HG03460 (cell line): ENCODE results near the gene DCAF8L2.
"Not testable (repeated sequence)": the region's sequence is repeated elsewhere in the genome, so short reads cannot be mapped to it uniquely, and the experiment has no call there.

Source experiments
- ATAC-seq: cut with Tn5 transposase; IDR thresholded peaks from one replicate; pipeline ENCODE4 v1.9.1; 2021; ENCODE audit not compliant: unreplicated experiment

The DCAF8L2 gene

DNA sequence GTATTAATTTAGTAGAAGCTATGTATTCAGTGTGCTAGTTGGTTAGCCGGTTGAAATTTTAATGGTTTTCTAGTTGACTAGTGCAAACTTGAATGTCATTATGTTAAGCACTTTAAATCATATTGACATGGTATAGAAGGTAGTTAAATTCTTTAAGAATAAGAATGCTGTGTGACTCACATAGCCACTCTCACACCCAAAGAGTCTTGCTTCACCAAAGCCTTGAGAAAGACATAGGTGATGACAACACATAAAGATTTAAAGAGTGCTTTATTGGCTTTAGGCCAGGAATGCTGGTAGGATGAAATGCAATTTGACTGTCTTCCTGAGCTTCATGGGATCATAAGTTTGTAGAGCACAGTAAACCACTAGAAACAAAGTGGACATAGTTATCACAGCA is 85.3 kb downstream of the DCAF8L2 start:
- ATAC-seq, result no peak

DNA sequence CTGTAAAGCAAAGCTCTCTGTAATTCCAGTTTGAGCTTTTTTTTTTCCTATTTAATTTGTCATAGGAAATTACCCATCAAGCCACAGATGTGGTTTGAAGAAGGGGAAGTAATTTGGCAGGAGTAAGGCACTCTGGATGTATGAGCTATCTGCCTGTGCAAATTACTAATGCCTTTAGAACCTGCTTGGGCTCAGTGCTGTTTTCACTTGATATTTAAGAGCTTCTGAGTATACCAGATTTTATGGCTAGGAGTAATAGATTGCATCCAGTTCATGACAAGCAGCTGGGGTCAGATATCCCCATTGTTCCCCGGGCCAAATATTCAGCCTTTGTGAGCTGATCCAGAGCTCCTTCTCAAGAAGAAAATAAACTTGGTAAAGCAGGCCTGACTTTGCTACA is 89.1 kb downstream of the DCAF8L2 start:
- no peak for ATAC-seq

GRCh38 chrX:27680726-27681125 is 90.6 kb downstream of the DCAF8L2 start:
- ATAC-seq, result no peak

- not testable (repeated sequence) for ATAC-seq
These were observed 93.5 kb downstream of the DCAF8L2 start for GRCh38 chrX:27683566-27684208.

- ATAC-seq, result no peak
These were observed 104.5 kb downstream of the DCAF8L2 start for GRCh38 chrX:27694667-27695066.

DNA sequence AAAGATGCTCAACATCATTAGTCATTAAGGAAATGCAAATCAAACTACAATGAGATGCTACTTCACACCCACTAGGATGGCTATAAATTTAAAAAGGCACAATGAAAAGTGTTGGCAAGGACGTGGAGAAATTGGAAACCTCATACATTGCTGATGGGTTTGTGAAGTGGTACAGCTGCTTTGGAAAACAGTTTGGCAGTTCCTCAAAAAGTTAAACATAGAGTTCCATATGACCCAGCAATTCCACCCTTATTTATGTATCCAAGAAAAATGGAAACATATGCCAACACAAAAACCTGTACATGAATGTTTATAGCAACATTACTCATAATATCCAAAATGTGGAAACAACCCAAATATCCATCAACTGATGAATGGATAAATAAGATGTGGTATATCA is 116.4 kb downstream of the DCAF8L2 start:
- ATAC-seq, result no peak

DNA sequence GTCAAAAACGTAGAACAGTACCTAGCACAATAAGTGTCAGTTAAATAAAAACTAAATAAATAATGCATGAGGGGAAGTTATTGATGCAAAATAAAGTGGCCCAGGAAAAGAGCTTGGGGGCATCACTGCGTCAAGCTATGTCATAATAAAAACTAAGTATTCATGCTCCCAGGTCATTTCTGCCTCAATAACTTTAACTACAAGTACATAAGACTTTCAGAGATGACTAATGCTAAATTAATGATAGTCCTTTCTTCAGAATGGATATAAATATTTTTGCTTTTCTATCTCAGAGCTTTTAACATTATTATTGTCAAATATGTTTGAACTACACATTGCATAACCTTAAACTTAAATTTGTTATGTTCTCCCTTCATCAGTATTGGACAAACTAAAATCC is 125.5 kb downstream of the DCAF8L2 start:
- no peak for ATAC-seq

- no peak for ATAC-seq
These were observed 138.1 kb downstream of the DCAF8L2 start for GRCh38 chrX:27728291-27728690.

DNA sequence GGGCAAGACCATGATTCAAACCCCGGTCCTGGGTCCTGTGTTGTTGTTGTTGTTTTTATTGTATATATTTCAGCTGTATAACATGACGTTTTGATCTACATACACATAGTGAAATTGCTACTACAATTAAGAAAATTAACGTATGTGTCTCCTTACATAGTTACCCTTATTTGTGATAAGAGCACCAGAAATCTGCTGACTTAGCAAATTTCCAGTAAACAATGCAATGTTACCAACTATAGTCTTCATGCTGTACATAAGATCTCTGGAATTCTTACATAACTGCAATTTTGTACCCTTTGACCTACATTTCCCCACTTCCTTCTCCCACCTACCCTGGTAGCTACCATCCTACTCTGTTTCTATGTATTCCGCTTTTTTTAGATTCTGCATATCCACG is 141.8 kb downstream of the DCAF8L2 start:
- no peak for ATAC-seq

- no peak for ATAC-seq
These were observed 145.8 kb downstream of the DCAF8L2 start for GRCh38 chrX:27735914-27736313.

GRCh38 chrX:27740933-27741332 is 150.8 kb downstream of the DCAF8L2 start:
- no peak for ATAC-seq

DNA sequence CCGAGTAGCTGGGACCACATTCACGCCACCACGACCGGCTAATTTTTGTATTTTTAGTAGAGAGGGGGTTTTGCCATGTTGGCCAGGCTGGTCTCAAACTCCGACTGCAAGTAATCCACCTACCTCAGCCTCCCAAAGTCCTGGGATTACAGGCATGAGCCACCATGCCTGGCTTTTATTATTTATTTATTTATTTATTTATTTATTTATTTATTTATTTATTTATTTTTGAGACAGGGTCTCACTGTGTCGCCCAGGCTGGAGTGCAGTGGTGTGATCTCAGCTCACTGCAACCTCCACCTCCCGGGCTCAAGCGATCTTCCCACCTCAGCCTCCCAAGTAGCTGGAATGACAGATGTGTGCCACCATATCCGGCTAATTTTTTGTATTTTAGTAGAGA is 153.4 kb downstream of the DCAF8L2 start:
- ATAC-seq, result not testable (repeated sequence)

DNA sequence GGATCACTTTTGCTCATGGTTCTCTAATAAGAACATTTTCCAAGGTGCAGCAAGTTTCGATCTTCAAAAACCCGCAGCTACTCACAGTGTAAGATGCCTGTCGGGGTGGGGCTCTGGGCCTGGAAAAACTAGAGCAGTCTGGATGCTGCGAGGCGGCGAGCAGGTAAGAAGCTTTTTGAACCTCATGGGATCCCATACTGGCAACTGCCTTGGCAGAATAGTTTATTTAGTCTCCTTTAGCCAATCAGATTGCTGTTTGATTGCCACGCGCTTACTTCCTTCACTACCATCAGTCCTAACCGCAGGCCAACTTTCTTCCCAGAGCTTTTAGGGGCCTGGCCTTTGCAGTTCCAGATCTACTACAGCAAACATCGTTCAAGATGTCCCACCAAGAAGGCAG is 156.4 kb downstream of the DCAF8L2 start:
- no peak for ATAC-seq

DNA sequence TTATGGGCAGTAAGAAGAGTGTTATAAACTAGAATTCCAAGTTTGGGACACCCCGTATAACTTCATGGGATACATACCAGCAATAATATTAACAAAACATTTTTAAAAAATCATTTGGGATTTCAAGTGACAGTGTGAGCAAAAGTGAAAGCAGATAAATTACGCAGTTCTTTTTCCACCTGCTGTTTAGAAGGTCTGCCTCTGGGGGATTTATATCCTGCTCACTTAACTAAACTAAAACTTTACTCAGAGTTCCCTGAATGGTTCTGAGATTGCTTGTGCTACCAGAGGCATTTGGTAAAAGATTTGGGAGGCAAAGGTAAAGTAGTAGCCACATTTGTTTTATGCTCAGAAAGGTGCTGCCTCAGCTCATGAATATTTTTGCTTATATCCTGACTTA is 160.2 kb downstream of the DCAF8L2 start:
- not testable (repeated sequence) for ATAC-seq

GRCh38 chrX:27751976-27752375 is 161.8 kb downstream of the DCAF8L2 start:
- no peak for ATAC-seq

DNA sequence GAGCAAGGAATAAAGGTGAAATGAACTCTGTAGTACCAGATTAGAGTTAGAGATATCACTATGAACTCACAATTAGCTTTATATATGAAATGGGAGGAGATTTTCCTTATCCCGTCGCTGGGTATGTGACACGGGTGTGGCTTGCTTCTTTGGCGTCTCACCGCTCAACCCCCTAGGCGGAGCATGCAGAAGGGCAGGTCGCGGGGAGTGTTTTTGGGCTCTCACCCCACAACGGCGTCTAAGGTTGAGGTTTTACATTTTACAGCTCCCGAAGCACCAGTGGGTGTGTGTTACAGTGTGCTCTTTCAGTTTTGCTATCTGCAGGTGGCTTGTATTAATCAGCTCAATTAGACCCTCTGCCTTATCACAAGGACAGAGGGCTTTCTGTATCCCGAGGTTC is 175.6 kb downstream of the DCAF8L2 start:
- ATAC-seq, result no peak

DNA sequence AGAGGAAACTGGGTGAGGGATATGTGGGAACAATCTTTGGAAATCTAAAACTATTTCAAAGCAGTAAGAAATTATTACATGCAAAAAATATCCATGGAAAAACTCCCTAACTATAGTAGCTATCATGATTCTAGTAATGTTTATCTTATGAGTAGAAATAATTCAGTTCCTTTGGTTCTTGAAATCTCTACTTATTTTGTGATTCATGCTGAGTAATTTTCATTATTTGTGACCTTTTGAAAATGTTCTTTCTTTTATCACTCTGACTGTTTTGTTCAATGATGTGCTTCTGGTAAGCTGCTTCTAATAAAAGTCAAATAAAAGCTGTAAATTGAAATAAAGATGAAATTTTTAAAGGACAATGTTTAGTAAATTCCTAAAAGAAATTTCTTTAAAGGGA is 177.2 kb downstream of the DCAF8L2 start:
- ATAC-seq, result no peak

DNA sequence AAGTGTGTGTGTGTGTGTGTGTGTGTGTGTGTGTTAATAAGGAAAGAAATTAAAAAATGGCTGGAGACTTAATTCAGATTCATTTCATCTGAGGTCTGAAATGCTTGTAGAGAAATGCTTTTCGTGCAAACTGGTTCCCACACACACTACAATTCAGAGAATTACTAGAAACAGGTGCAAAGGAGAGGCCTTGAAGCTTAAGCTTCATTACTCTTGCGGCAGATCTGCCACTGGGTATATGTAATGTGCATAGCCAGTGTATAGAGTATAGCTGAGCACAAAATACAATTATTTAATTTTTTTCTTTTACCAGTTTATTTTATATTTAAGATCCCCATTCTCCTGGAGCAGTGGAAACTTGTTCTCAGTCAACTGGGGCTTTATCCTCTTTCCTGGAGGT is 185.8 kb downstream of the DCAF8L2 start:
- no peak for ATAC-seq

DNA sequence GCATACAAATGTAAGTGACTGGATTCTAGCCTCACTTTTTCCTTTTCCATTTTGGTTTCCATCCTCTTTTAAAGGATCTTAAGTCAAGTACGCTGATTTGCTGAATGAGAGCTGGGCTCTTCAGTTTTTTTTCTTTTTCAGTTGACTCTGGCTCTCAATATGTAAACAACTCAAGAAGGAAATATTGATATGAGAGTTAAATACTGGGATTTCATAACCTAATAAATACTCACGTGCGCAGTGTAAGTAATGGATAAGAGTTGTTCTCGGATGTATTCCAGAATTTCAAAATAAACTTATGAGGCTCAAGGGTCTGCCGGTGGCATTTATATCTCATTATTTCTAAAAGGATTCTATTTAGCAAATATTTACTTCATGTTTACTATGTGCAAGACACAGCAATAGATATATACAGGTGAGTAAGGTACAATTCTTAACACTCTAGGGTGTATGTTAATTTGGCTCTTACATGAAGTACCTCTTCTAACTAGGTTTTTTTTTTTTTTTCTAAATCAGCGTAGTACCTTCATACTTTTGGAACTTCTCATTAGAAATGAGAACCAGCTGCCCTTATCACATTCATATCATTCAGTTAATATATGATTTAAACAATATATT is 206.6 kb downstream of the DCAF8L2 start:
- no peak for ATAC-seq

DNA sequence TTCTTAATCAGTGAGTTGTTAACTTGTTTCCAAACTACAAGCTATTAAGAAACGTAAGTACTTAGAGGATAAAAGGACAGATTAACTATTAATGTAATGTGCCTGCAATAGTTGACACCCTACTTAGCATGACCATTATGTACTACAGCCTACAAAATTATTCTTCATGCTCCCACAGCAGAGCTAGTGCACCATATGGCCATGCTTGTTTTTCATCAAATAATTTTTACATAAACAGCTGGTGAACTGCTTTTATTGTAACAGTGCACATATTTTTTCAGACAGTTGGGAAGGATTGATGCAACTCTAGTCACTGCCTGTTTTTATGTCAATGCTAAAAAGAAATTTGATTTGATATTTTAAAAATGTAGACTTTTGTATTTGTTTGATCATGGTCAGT is 207.4 kb downstream of the DCAF8L2 start:
- ATAC-seq, result no peak
